Panc1 (cell line): ENCODE results near the gene FAM186B.

Experiments
- CTCF ChIP-seq: fragments of 450-650 bp; IDR thresholded peaks from 2 replicates; pipeline ENCODE4 v1.5.1; 2017; ENCODE audit warnings: mild to moderate bottlenecking
- POLR2AphosphoS5 ChIP-seq: IDR thresholded peaks from 2 replicates; pipeline ENCODE4 v1.6.1; 2012; ENCODE audit warnings: mild to moderate bottlenecking, low read depth, low read length, moderate library complexity
- REST ChIP-seq, 2 experiments: IDR thresholded peaks; 2 replicates each; pipeline ENCODE4 v1.6.1; 2011 to 2012; ENCODE audit warnings: low read depth in 2 of 2, control low read depth in 1 of 2, low read length in 1 of 2, mild to moderate bottlenecking in 1 of 2, moderate library complexity in 1 of 2; ENCODE audit not compliant: insufficient read depth in 1 of 2
- SIN3A ChIP-seq: IDR thresholded peaks from 2 replicates; pipeline ENCODE4 v1.6.1; 2012; ENCODE audit warnings: low read depth, mild to moderate bottlenecking, low read length, moderate library complexity, borderline replicate concordance; ENCODE audit not compliant: insufficient read depth

GRCh38 chr12:49540229-49541139, 65.0 kb downstream of the FAM186B start:
- TF ChIP-seq POLR2AphosphoS5 (no peak), REST (IDR thresholded peaks at IDR 0.05; ENCODE audit: insufficient read depth in 1 of 2, low read depth in 2 of 2, low read length in 1 of 2) (no peak), CTCF (no peak), SIN3A (no peak)
